Measurements from ENCODE around the gene MED13L. TPM values are rescaled to one million over a fixed set of nuclear protein-coding genes. Genes with fewer than 3 reads are reported as not detected.
A peak's percentile ranks its signal among the peaks of the same experiment; 100 is the strongest.

The MED13L gene
- polyA plus RNA-seq, 4 donors, result 9.8 to 74.0 (median 14.3) TPM

- peaks cover 0 to 1% (median 0%) of the 10 kb centered on the region in 3 donors for H3K36me3 ChIP-seq (ENCODE audit: control insufficient read depth in 3 of 3, insufficient read depth in 2 of 3, low read depth in 1 of 3, low read length in 3 of 3)
- H3K27me3 ChIP-seq (ENCODE audit: control insufficient read depth in 3 of 3, insufficient read depth in 3 of 3, low read length in 3 of 3), result no peaks in the 10 kb centered on the region
- DNase-seq, result no peak
- H3K4me1 ChIP-seq (ENCODE audit: control insufficient read depth in 3 of 3, insufficient read depth in 2 of 3, low read depth in 1 of 3, low read length in 2 of 3), result peaks cover 0 to 3% (median 0%) of the 10 kb centered on the region in 3 donors
- no peak overlapping the region for H3K27ac ChIP-seq (ENCODE audit: low read depth in 1 of 3, low read length in 2 of 3)
- H3K4me3 ChIP-seq (ENCODE audit: low read depth in 1 of 3, low read length in 3 of 3), result no peak overlapping the region
- FAIRE-seq, result no peak
- no peaks in the 10 kb centered on the region for H3K9me3 ChIP-seq (ENCODE audit: control insufficient read depth in 2 of 2, insufficient read depth in 1 of 2, low read depth in 1 of 2, low read length in 1 of 2)
- 95 to 98% (median 96%) methylated on average over 4 of the region's 4 CpGs for WGBS, 3 donors
Observed at GRCh38 chr12:116062698-116063097, 214.8 kb downstream of the MED13L start.

- whole genome bisulfite sequencing, 3 donors, result 35 to 51% (median 48%) methylated on average over 2 of the region's 2 CpGs
- no peaks in the 10 kb centered on the region for H3K4me1 ChIP-seq (ENCODE audit: control insufficient read depth in 3 of 3, insufficient read depth in 2 of 3, low read depth in 1 of 3, low read length in 2 of 3)
- peaks cover 0 to 1% (median 0%) of the 10 kb centered on the region in 3 donors for H3K36me3 ChIP-seq (ENCODE audit: control insufficient read depth in 3 of 3, insufficient read depth in 2 of 3, low read depth in 1 of 3, low read length in 3 of 3)
- DNase-seq (peak in 1 of 2 donors; percentile 17), FAIRE-seq (no peak)
- no peaks in the 10 kb centered on the region for H3K9me3 ChIP-seq (ENCODE audit: control insufficient read depth in 2 of 2, insufficient read depth in 1 of 2, low read depth in 1 of 2, low read length in 1 of 2)
- H3K27me3 ChIP-seq (ENCODE audit: control insufficient read depth in 3 of 3, insufficient read depth in 3 of 3, low read length in 3 of 3), result no peaks in the 10 kb centered on the region
- H3K4me3 ChIP-seq (ENCODE audit: low read depth in 1 of 3, low read length in 3 of 3), result no peak overlapping the region
- H3K27ac ChIP-seq (ENCODE audit: low read depth in 1 of 3, low read length in 2 of 3), result no peak overlapping the region
Observed at GRCh38 chr12:116060764-116061163, 216.7 kb downstream of the MED13L start.

- no peak overlapping the region for H3K27ac ChIP-seq (ENCODE audit: low read depth in 1 of 3, low read length in 2 of 3)
- WGBS, 3 donors, result 87 to 93% (median 90%) methylated on average over 4 of the region's 4 CpGs
- FAIRE-seq, result no peak
Observed at GRCh38 chr12:116059904-116060303, 217.6 kb downstream of the MED13L start.

GRCh38 chr12:116058574-116058973, 218.9 kb downstream of the MED13L start:
- 53 to 62% (median 59%) methylated on average over 3 of the region's 3 CpGs for WGBS, 3 donors
- Histone ChIP-seq H3K9me3 (ENCODE audit: control insufficient read depth in 2 of 2, insufficient read depth in 1 of 2, low read depth in 1 of 2, low read length in 1 of 2) (no peaks in the 10 kb centered on the region), H3K36me3 (ENCODE audit: control insufficient read depth in 3 of 3, insufficient read depth in 2 of 3, low read depth in 1 of 3, low read length in 3 of 3) (no peaks in the 10 kb centered on the region), H3K4me3 (ENCODE audit: low read depth in 1 of 3, low read length in 3 of 3) (no peak overlapping the region), H3K4me1 (ENCODE audit: control insufficient read depth in 3 of 3, insufficient read depth in 2 of 3, low read depth in 1 of 3, low read length in 2 of 3) (peaks cover 0 to 9% (median 4%) of the 10 kb centered on the region in 3 donors), H3K27me3 (ENCODE audit: control insufficient read depth in 3 of 3, insufficient read depth in 3 of 3, low read length in 3 of 3) (no peaks in the 10 kb centered on the region), H3K27ac (ENCODE audit: low read depth in 1 of 3, low read length in 2 of 3) (no peak overlapping the region)
- FAIRE-seq, result no peak
- DNase-seq, result no peak

More at GRCh38 chr12:116059904-116060303, 217.6 kb downstream of the MED13L start:
- peaks cover 0 to 1% (median 0%) of the 10 kb centered on the region in 3 donors for H3K36me3 ChIP-seq (ENCODE audit: control insufficient read depth in 3 of 3, insufficient read depth in 2 of 3, low read depth in 1 of 3, low read length in 3 of 3)
- H3K9me3 ChIP-seq (ENCODE audit: control insufficient read depth in 2 of 2, insufficient read depth in 1 of 2, low read depth in 1 of 2, low read length in 1 of 2), result no peaks in the 10 kb centered on the region
- no peak for DNase-seq
- H3K27me3 ChIP-seq (ENCODE audit: control insufficient read depth in 3 of 3, insufficient read depth in 3 of 3, low read length in 3 of 3), result no peaks in the 10 kb centered on the region
- H3K4me1 ChIP-seq (ENCODE audit: control insufficient read depth in 3 of 3, insufficient read depth in 2 of 3, low read depth in 1 of 3, low read length in 2 of 3), result peaks cover 0 to 3% (median 0%) of the 10 kb centered on the region in 3 donors
- no peak overlapping the region for H3K4me3 ChIP-seq (ENCODE audit: low read depth in 1 of 3, low read length in 3 of 3)

GRCh38 chr12:116057356-116057755, 220.1 kb downstream of the MED13L start:
- FAIRE-seq, result no peak
- DNase-seq, result no peak
- Histone ChIP-seq H3K36me3 (ENCODE audit: control insufficient read depth in 3 of 3, insufficient read depth in 2 of 3, low read depth in 1 of 3, low read length in 3 of 3) (no peaks in the 10 kb centered on the region), H3K27me3 (ENCODE audit: control insufficient read depth in 3 of 3, insufficient read depth in 3 of 3, low read length in 3 of 3) (no peaks in the 10 kb centered on the region), H3K27ac (ENCODE audit: low read depth in 1 of 3, low read length in 2 of 3) (no peak overlapping the region), H3K4me3 (ENCODE audit: low read depth in 1 of 3, low read length in 3 of 3) (no peak overlapping the region), H3K4me1 (ENCODE audit: control insufficient read depth in 3 of 3, insufficient read depth in 2 of 3, low read depth in 1 of 3, low read length in 2 of 3) (peaks cover 2 to 13% (median 4%) of the 10 kb centered on the region in 3 donors), H3K9me3 (ENCODE audit: control insufficient read depth in 2 of 2, insufficient read depth in 1 of 2, low read depth in 1 of 2, low read length in 1 of 2) (no peaks in the 10 kb centered on the region)
- WGBS, 3 donors, result 70 to 84% (median 76%) methylated on average over 3 of the region's 3 CpGs

GRCh38 chr12:116055895-116056607, 221.4 kb downstream of the MED13L start:
- Histone ChIP-seq H3K27me3 (ENCODE audit: control insufficient read depth in 3 of 3, insufficient read depth in 3 of 3, low read length in 3 of 3) (no peaks in the 10 kb centered on the region), H3K4me3 (ENCODE audit: low read depth in 1 of 3, low read length in 3 of 3) (no peak overlapping the region), H3K9me3 (ENCODE audit: control insufficient read depth in 2 of 2, insufficient read depth in 1 of 2, low read depth in 1 of 2, low read length in 1 of 2) (no peaks in the 10 kb centered on the region), H3K36me3 (ENCODE audit: control insufficient read depth in 3 of 3, insufficient read depth in 2 of 3, low read depth in 1 of 3, low read length in 3 of 3) (no peaks in the 10 kb centered on the region), H3K4me1 (ENCODE audit: control insufficient read depth in 3 of 3, insufficient read depth in 2 of 3, low read depth in 1 of 3, low read length in 2 of 3) (peaks cover 2 to 13% (median 4%) of the 10 kb centered on the region in 3 donors), H3K27ac (ENCODE audit: low read depth in 1 of 3, low read length in 2 of 3) (no peak overlapping the region)
- 69 to 87% (median 71%) methylated on average over 3 of the region's 3 CpGs for WGBS, 3 donors
- DNase-seq (no peak), FAIRE-seq (no peak)

- no peak overlapping the region for H3K4me3 ChIP-seq (ENCODE audit: low read depth in 1 of 3, low read length in 3 of 3)
- DNase-seq (no peak), FAIRE-seq (no peak)
- no peaks in the 10 kb centered on the region for H3K36me3 ChIP-seq (ENCODE audit: control insufficient read depth in 3 of 3, insufficient read depth in 2 of 3, low read depth in 1 of 3, low read length in 3 of 3)
- H3K27me3 ChIP-seq (ENCODE audit: control insufficient read depth in 3 of 3, insufficient read depth in 3 of 3, low read length in 3 of 3), result no peaks in the 10 kb centered on the region
- no peaks in the 10 kb centered on the region for H3K9me3 ChIP-seq (ENCODE audit: control insufficient read depth in 2 of 2, insufficient read depth in 1 of 2, low read depth in 1 of 2, low read length in 1 of 2)
- 14 to 69% (median 47%) methylated on average over 2 of the region's 2 CpGs for WGBS, 3 donors
- H3K4me1 ChIP-seq (ENCODE audit: control insufficient read depth in 3 of 3, insufficient read depth in 2 of 3, low read depth in 1 of 3, low read length in 2 of 3), result peaks cover 2 to 16% (median 4%) of the 10 kb centered on the region in 3 donors
- H3K27ac ChIP-seq (ENCODE audit: low read depth in 1 of 3, low read length in 2 of 3), result peak overlapping the region in 2 of 3 donors; percentile 55 to 68
Observed at GRCh38 chr12:116054280-116054679, 223.2 kb downstream of the MED13L start.

GRCh38 chr12:116053479-116054200, 223.9 kb downstream of the MED13L start:
- Histone ChIP-seq H3K4me1 (ENCODE audit: control insufficient read depth in 3 of 3, insufficient read depth in 2 of 3, low read depth in 1 of 3, low read length in 2 of 3) (peaks cover 2 to 16% (median 4%) of the 10 kb centered on the region in 3 donors), H3K27ac (ENCODE audit: low read depth in 1 of 3, low read length in 2 of 3) (peak overlapping the region; percentile 55 to 68 (median 63)), H3K36me3 (ENCODE audit: control insufficient read depth in 3 of 3, insufficient read depth in 2 of 3, low read depth in 1 of 3, low read length in 3 of 3) (no peaks in the 10 kb centered on the region), H3K27me3 (ENCODE audit: control insufficient read depth in 3 of 3, insufficient read depth in 3 of 3, low read length in 3 of 3) (no peaks in the 10 kb centered on the region), H3K4me3 (ENCODE audit: low read depth in 1 of 3, low read length in 3 of 3) (no peak overlapping the region), H3K9me3 (ENCODE audit: control insufficient read depth in 2 of 2, insufficient read depth in 1 of 2, low read depth in 1 of 2, low read length in 1 of 2) (no peaks in the 10 kb centered on the region)
- DNase-seq, result peak; percentile 79
- WGBS, 3 donors, result 5 to 26% (median 19%) methylated on average over 3 of the region's 3 CpGs
- no peak for FAIRE-seq

Data from small intestine (tissue), 7 donors.